GM19397 (cell line): Measurements from ENCODE around the gene GATC.
"Not testable (repeated sequence)": the region's sequence is repeated elsewhere in the genome, so short reads cannot be mapped to it uniquely, and the experiment has no call there.

Source experiments
- ATAC-seq: cut with Tn5 transposase; IDR thresholded peaks from one replicate; pipeline ENCODE4 v1.9.1; 2021; ENCODE audit warnings: mild to moderate bottlenecking, moderate library complexity; ENCODE audit not compliant: unreplicated experiment

GATC gene

GRCh38 chr12:120432772-120433525 lies 13.3 kb upstream of the GATC start:
- no peak for ATAC-seq

- ATAC-seq: peak; percentile 96
These were observed 8.3 kb upstream of the GATC start, which contains the start of gene COX6A1 for GRCh38 chr12:120437735-120438494. Gene COX6A1 (plus strand): TSS chr12:120438113. CDS start chr12:120438127, 14 bp downstream.

GRCh38 chr12:120438495-120439198 lies 7.6 kb upstream of the GATC start:
- ATAC-seq: no peak

GRCh38 chr12:120439646-120440247 lies 6.5 kb upstream of the GATC start:
- ATAC-seq: no peak

- no peak for ATAC-seq
These were observed 1.6 kb upstream of the GATC start for GRCh38 chr12:120444676-120445075.

- not testable (repeated sequence) for ATAC-seq
These were observed 567 bp downstream of the GATC start for GRCh38 chr12:120446844-120447178.

DNA sequence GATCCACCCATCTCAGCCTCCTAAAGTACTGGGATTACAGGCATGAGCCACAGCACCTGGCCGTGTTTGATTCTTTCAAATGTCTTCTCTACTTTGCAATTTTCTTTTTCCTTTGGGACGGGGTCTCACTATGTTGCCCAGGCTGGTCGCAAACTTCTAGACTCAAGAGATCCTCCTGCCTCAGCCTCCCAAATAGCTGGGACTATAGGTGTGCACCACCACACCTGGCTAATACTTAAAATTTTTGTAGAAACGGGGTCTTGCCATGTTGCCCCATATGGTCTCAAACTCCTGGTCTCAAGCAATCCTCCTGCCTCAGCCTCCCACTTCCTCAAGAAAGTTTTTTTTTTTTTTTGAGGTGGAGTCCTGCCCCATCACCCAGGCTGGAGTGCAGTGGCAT lies 1.7 kb downstream of the GATC start:
- ATAC-seq: no peak

DNA sequence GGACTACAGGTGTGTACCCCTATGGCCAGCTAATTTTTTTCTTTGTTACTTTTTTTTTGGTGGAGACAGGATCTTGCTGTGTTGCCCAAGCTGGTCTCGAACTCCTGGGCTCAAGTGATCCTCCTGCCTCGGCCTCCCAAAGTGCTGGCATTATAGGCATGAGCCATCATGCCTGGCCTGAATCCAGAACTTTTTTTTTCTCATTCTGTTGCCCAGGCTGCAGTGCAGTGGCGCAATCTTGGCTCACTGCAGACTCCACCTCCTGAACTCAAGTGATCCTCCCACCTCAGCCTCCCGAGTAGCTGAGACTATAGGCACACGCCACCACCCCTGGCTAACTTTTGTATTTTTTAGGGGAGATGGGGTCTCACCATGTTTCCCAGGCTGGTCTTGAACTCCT lies 6.3 kb downstream of the GATC start:
- not testable (repeated sequence) for ATAC-seq

DNA sequence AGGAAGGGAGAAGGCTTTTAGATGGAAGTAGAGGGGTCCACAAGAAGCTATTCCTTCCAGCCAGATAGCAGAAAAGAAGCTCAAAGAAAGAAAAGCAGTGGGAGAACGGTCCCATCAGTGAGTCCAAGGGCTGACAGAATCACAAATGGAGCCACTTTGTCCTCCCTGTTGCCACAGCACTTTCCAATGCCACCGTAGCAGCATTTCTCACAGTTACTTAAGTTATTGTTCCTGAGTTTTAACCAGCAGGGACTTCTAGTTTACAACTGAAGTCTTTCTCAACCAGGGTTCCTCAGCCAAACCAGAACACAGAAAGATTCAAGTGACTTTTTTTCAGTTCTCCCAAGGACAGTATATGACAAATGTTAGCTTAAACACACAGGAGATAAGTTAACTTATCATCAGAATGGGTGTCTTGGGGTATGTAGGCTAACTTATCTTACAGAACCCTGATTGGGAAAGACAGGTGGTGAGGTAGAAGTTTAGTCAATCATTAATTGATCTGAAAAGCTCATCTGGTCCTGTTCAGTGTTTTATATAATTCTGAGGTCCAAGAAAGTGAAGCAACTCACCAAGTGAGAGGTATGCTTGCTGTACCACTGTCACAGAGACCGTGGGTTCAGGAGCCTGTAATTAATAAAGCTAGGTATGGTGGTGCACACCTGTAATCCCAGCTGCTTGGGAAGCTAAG lies 7.0 kb downstream of the GATC start:
- ATAC-seq: no peak

GRCh38 chr12:120453977-120454376 lies 7.7 kb downstream of the GATC start:
- ATAC-seq: no peak

GRCh38 chr12:120455302-120455701 lies 9.1 kb downstream of the GATC start:
- no peak for ATAC-seq

GRCh38 chr12:120457133-120457532 lies 10.9 kb downstream of the GATC start:
- ATAC-seq: no peak

DNA sequence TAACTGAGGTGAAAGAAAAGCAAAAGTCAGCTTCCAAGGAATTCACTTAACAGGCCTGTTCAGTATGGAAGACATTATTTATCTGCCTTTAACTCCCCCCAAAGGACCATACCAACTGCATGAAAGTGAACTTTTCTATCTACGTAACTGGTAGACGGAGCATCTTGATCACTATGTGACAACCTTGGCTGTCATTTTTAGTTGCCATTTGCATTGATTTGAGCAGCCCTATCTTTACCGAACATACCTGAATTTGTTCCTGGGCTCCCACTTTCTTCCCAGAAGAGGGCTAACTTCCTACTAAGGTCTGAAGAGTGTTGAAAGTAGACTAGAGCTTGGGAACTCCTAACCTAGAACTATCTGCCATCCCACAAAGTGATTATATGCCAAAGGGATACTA lies 13.9 kb downstream of the GATC start:
- ATAC-seq: no peak

- ATAC-seq: no peak
These were observed 15.9 kb downstream of the GATC start for GRCh38 chr12:120462099-120462640.

GRCh38 chr12:120463712-120464111 lies 17.5 kb downstream of the GATC start:
- ATAC-seq: no peak

DNA sequence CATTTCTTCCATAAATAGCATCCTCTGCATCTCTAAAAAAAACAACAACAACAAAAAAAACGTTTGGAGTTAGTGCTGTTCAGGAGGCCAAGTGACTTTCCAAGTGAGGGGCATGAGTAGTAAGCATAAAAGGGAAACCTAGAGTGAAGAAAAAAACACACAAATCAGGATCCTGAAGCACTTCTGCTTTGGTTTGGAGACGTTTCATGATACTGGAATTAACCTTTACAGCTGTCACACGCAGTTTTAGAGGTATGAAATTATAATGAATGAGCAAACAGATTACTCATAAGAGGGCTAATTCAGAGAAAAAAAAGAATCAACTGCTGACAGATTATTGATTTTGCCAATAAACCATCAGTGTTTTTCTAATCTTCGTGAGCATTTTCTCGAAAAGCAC lies 19.5 kb downstream of the GATC start:
- no peak for ATAC-seq

DNA sequence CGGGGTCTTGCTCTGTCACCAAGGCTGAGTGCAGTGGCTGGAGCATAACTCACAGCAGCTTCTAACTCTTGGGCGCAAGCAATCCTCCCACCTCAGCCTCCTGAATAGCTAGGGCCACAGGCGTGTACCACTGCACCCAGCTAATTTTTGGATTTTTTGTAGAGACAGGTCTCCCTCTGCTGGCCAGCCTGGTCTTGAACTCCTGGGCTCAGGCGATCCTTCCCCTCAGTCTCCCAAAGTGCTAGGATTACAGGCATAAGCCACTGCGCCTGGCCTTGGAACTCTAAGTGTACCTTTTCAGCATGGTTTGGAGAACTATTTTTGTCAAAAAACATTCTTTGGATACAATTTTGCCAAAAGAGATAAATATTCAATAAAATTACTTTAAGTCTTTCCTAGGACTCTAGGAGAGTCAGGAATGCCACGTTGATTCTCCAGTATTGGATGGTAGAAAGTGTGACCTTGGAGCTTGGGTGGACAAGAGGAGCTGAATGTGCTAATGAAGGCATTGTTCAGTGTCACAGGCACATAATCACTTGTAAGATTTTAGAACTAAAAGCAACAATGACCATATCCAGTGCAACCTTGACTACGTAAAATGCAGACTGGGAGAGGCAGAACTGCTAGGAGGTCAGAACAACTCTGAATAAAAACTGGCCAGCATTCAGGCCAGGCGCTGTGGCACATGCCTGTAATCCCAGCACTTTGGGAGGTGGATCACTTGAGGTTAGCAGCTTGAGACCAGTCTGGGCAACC lies 20.5 kb downstream of the GATC start:
- no peak for ATAC-seq

- no peak for ATAC-seq
These were observed 21.2 kb downstream of the GATC start for GRCh38 chr12:120467439-120467838.

DNA sequence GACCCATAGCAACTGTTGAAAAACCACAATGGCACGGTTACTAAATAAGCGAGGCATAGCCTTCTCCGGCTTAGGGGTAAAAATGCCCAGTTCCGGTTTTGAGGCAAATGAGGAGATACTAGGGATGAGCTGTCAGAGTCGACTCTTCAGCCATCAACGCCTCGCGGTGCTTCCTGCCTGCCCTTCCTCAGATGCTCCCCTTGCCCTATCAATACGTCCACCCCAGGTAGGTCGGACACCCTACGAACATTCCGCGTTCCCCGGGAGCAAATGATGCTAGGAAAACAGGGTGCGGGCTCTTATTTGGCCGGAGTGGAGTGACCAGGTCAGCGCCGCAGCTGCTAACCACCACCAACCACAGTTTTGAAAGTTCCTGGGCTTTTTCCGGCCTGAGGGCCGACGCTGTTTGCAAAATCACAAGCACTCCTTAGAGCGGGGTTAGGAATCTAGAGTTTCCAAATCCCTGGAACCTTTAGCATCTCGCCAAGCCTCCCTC lies 22.1 kb downstream of the GATC start:
- no peak for ATAC-seq
